Naive thymus-derived CD4-positive, alpha-beta T cell (primary cell): ENCODE measurements around the gene NFIC. TPM values are rescaled to one million over a fixed set of nuclear protein-coding genes. Genes with fewer than 3 reads are reported as not detected.
"Not testable (repeated sequence)": the region's sequence is repeated elsewhere in the genome, so short reads cannot be mapped to it uniquely, and the experiment has no call there.

ENCODE experiments used
- ATAC-seq: fragments of 150-1000 bp; cut with Tn5 transposase; 2 replicates; pipeline ENCODE4 v1.10.0; 2021; ENCODE audit warnings: mild to moderate bottlenecking, moderate library complexity
- CTCF ChIA-PET: fragments of 350-600 bp; sonication (Branson Sonifier 250); formaldehyde crosslinking; loops from one replicate; lab custom pipeline; 2021; ENCODE audit warnings: antibody characterized with exemption; lab: Charles Lee
- POLR2A ChIA-PET: fragments of 350-600 bp; sonication (Branson Sonifier 250); formaldehyde crosslinking; loops from one replicate; lab custom pipeline; 2021; ENCODE audit warnings: antibody characterized with exemption, inconsistent platforms; lab: Charles Lee
- DNase-seq, 9 donors: peaks; one replicate each; pipeline versions ENCODE4 v3.0.0 to v3.0.0-alpha.2; 2020 to 2022; ENCODE audit warnings: mixed read lengths in 1 of 9
- H3K27ac ChIP-seq: one replicate; pipeline ENCODE4 v1.7.0; 2013; ENCODE audit warnings: mild to moderate bottlenecking, low read depth, low read length, moderate library complexity
- H3K27me3 ChIP-seq, 2 donors: one replicate each; pipeline ENCODE4 v1.7.0; 2013; ENCODE audit warnings: low read length in 2 of 2, mild to moderate bottlenecking in 2 of 2, moderate library complexity in 2 of 2; ENCODE audit not compliant: control insufficient read depth in 2 of 2, insufficient read depth in 2 of 2
- H3K36me3 ChIP-seq, 3 experiments: 1 replicate in 2 of 3; 2 replicates in 1 of 3; pipeline ENCODE4 v1.7.0; 2013; ENCODE audit warnings: low read length in 3 of 3, mild to moderate bottlenecking in 3 of 3, moderate library complexity in 1 of 3; ENCODE audit not compliant: insufficient read depth in 3 of 3, control insufficient read depth in 2 of 3
- H3K4me1 ChIP-seq, 2 donors: one replicate each; pipeline ENCODE4 v1.7.0; 2013; ENCODE audit warnings: low read length in 2 of 2, mild to moderate bottlenecking in 2 of 2, moderate library complexity in 1 of 2; ENCODE audit not compliant: control insufficient read depth in 2 of 2, insufficient read depth in 2 of 2
- H3K4me3 ChIP-seq: 2 replicates; pipeline ENCODE4 v1.7.0; 2013; ENCODE audit warnings: mild to moderate bottlenecking, low read length
- H3K9me3 ChIP-seq, 3 experiments: 1 replicate in 2 of 3; 2 replicates in 1 of 3; pipeline ENCODE4 v1.7.0; 2013; ENCODE audit warnings: low read length in 3 of 3; ENCODE audit not compliant: control insufficient read depth in 2 of 3
- H3K27ac Mint-ChIP-seq, 9 donors: one replicate each; pipeline ENCODE4 v1.8.0; 2020 to 2022; ENCODE audit warnings: mixed read lengths in 9 of 9, mild to moderate bottlenecking in 8 of 9, moderate library complexity in 5 of 9, inconsistent platforms in 2 of 9
- H3K27me3 Mint-ChIP-seq, 5 donors: one replicate each; pipeline ENCODE4 v1.8.0; 2021 to 2022; ENCODE audit warnings: mixed read lengths in 5 of 5, mild to moderate bottlenecking in 1 of 5
- H3K36me3 Mint-ChIP-seq, 5 donors: one replicate each; pipeline ENCODE4 v1.8.0; 2020 to 2022; ENCODE audit warnings: mixed read lengths in 5 of 5, mild to moderate bottlenecking in 3 of 5, inconsistent platforms in 1 of 5
- H3K4me1 Mint-ChIP-seq, 7 donors: one replicate each; pipeline ENCODE4 v1.8.0; 2020 to 2022; ENCODE audit warnings: mixed read lengths in 7 of 7, mild to moderate bottlenecking in 3 of 7, inconsistent platforms in 1 of 7
- H3K4me3 Mint-ChIP-seq, 10 donors: one replicate each; pipeline ENCODE4 v1.8.0; 2020 to 2022; ENCODE audit warnings: mild to moderate bottlenecking in 10 of 10, mixed read lengths in 10 of 10, moderate library complexity in 6 of 10, inconsistent platforms in 2 of 10
- H3K9me3 Mint-ChIP-seq, 11 donors: one replicate each; pipeline ENCODE4 v1.8.0; 2020 to 2022; ENCODE audit warnings: mixed read lengths in 11 of 11, mild to moderate bottlenecking in 4 of 11, inconsistent platforms in 1 of 11, moderate library complexity in 1 of 11
- intact Hi-C, 2 donors: fragments of 100-400 bp; cut with micrococcal nuclease; formaldehyde crosslinking; loops; one replicate each; pipeline ENCODE4 v1.15.1; 2023
- polyA plus RNA-seq, 2 donors: library from polyadenylated mRNA; unstranded; fragments of 300-500 nt; fragmentation: Illumina TruSeq; gene quantifications; one replicate each; pipeline ENCODE4 v1.2.3, GENCODE V29; 2021
- total RNA-seq, 6 experiments: library from RNA in 5 of 6; stranded (reverse) in 5 of 6; gene quantifications; 1 replicate in 5 of 6; 2 replicates in 1 of 6; pipeline ENCODE4 v1.2.3 and lab custom pipeline; 2021 to 2026

Gene NFIC
- total and polyA plus RNA-seq, 7 experiments from 2014 or later, result 12.2 to 35.2 (median 31.1) TPM

DNA sequence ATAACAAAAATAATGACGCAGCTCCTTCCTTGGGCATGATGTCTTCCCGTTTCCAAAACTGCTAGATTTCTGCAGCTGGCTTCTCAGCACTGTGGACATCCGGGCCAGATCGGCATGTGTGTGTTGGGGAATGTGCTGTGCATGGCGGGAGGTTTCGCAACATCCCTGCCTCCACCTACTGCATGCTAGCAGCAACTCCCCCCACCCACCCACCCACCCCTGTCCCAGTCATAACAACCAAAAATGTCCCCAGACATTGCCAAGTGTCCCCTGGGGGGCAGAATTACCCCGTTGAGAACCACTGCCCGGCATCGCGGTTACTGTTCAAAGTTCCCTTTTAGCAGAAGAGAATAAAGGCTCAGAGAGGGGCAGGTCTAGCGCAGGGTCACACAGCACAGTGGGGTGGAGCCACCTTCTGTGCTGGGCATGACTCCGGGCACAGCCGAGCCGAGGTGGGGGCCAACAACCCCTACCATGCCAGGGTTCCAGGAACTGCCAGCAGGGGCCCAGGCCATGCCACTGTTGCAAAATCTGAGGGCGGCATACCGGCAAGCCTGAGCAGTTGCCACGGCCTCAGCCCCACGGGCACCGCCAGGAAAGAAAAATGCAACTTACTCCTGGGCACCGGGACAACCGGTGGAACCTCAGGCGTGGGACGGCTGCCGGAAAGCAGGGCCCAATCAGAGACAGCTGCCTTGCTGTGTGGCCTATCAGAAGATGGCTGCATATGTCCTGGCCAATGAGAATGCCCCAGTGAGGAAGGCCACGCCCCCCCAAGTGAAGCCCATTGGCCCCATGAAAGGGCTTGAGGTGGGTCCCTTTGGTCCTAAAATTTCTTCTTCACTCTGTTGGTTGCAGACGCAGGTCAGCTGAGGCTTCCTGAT is 22.5 kb upstream of the NFIC start:
- H3K36me3 Mint-ChIP-seq, result no peaks in the 10 kb centered on the region
- DNase-seq (peak in 5 of 9 donors; percentile 27 to 56 (median 44)), ATAC-seq (peak; percentile 94)
- intact Hi-C loops, result no loop called here
- H3K4me3 Mint-ChIP-seq, result peak overlapping the region in 6 of 10 donors; percentile 38 to 77 (median 51)
- no peaks in the 10 kb centered on the region for H3K9me3 ChIP-seq
- POLR2A ChIA-PET, result no interaction called here
- H3K27ac ChIP-seq, result no peak overlapping the region
- H3K36me3 ChIP-seq, result no peaks in the 10 kb centered on the region
- peak overlapping the region in 6 of 9 donors; percentile 17 to 81 (median 42) for H3K27ac Mint-ChIP-seq
- H3K27me3 ChIP-seq, result no peaks in the 10 kb centered on the region
- CTCF ChIA-PET, result interaction anchor here (1.6 kb wide), 1 partner anchor 86 kb away, joined by 6 read pairs; no protein-coding TSS in a partner anchor
- H3K9me3 Mint-ChIP-seq, result no peaks in the 10 kb centered on the region
- H3K4me1 ChIP-seq, result peaks cover 2% of the 10 kb centered on the region in 2 donors
- no peaks in the 10 kb centered on the region for H3K27me3 Mint-ChIP-seq
- H3K4me3 ChIP-seq, result peak overlapping the region; percentile 41
- peaks cover 0 to 10% (median 2%) of the 10 kb centered on the region in 7 donors for H3K4me1 Mint-ChIP-seq

DNA sequence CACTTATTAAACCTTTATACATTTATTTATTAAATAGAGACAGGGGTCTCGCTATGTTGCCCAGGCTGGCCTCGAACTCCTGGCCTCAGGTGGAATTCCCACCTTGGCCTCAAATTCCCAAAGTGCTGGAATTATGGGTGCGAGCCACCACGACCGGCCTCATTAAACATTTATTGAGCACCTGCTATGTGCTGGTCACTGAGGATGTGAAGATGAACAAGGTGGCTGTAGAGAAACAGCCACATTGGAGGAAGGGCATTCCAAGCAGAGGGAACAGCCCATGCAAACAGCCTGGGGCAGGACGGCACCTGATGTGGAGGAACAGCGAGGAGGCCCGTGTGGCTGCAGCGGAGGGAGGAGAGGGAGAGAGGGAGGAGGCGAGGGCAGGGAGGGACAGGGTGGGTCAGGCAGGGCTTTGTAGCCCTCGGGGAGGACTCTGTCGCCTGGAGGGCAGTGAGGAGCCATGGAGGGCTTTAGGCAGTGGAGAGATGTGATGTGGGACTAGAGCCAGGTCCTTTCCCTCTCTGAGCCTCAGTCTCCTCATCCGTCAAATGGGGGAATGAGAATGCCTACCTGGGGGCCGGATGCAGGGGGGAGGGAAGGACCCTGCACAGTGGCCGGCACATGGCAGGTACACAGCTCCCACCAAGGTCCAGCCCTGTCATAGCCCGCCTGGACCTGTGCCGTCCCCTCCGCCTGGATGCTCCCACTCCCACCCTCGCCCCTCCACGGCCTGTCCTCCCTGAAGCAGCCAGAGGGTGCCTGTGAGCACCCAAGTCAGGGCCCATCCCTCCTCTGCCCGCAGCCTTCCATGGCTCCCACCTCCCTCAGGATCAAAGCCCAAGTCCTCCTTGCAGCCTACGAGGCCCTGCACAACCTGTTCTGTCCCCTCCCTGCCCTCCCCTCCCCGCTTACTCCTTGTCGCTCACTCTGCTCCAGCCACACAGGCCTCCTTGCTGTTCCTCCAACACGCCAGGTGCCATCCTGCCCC is 21.5 kb upstream of the NFIC start:
- H3K4me3 Mint-ChIP-seq, result peak overlapping the region in 1 of 10 donors; percentile 38
- no peaks in the 10 kb centered on the region for H3K36me3 Mint-ChIP-seq
- no peaks in the 10 kb centered on the region for H3K9me3 Mint-ChIP-seq
- Histone ChIP-seq H3K36me3 (no peaks in the 10 kb centered on the region), H3K4me3 (no peak overlapping the region), H3K27ac (no peak overlapping the region), H3K9me3 (no peaks in the 10 kb centered on the region), H3K27me3 (no peaks in the 10 kb centered on the region), H3K4me1 (no peaks in the 10 kb centered on the region)
- ChIA-PET CTCF (no interaction called here), POLR2A (no interaction called here)
- ATAC-seq (no peak), DNase-seq (no peak)
- H3K27ac Mint-ChIP-seq, result peak overlapping the region in 1 of 9 donors; percentile 81
- no peaks in the 10 kb centered on the region for H3K27me3 Mint-ChIP-seq
- intact Hi-C loops, result no loop called here
- peaks cover 0 to 7% (median 1%) of the 10 kb centered on the region in 7 donors for H3K4me1 Mint-ChIP-seq

DNA sequence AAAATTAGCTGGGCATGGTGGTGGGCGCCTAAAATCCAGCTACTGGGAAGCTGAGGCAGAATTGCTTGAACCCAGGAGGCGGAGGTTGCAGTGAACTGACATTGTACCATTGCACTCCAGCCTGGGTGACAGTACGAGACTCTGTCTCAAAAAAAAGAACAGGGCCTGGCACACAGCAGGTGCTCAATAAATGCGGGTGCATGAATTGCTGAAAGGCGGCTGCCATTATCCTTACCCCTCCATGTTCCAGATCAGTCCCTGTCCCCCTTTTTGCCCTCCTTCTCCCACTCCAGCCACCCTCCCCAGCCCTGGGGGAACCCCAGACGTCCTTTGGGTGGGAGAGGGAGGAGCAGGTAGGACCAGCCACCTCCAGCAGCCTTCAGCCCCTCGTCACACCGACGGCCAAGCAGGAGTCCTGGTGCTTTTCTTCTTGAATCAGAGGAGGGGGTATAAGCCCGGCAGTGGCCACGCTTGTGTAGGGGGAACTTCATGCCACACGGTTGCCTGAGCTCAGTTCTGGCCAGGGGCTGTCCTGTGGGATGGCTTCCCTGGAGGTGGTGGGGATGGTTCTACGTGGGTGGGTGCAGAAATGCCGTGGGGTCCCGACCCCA is 20.4 kb upstream of the NFIC start:
- CTCF ChIA-PET, result no interaction called here
- Histone ChIP-seq H3K4me1 (no peaks in the 10 kb centered on the region), H3K27me3 (no peaks in the 10 kb centered on the region), H3K4me3 (no peak overlapping the region), H3K9me3 (no peaks in the 10 kb centered on the region), H3K36me3 (no peaks in the 10 kb centered on the region), H3K27ac (no peak overlapping the region)
- ATAC-seq (no peak), DNase-seq (no peak)
- Mint-ChIP-seq H3K27me3 (no peaks in the 10 kb centered on the region), H3K4me1 (peaks cover 0 to 4% (median 0%) of the 10 kb centered on the region in 7 donors), H3K4me3 (no peak overlapping the region), H3K9me3 (no peaks in the 10 kb centered on the region), H3K36me3 (no peaks in the 10 kb centered on the region), H3K27ac (no peak overlapping the region)
- POLR2A ChIA-PET, result no interaction called here
- intact Hi-C loops, result no loop called here

- no peak for DNase-seq
- Histone ChIP-seq H3K27me3 (no peaks in the 10 kb centered on the region), H3K4me1 (no peaks in the 10 kb centered on the region), H3K36me3 (no peaks in the 10 kb centered on the region), H3K4me3 (no peak overlapping the region), H3K9me3 (no peaks in the 10 kb centered on the region), H3K27ac (no peak overlapping the region)
- no peaks in the 10 kb centered on the region for H3K36me3 Mint-ChIP-seq
- intact Hi-C loops, result no loop called here
- no peaks in the 10 kb centered on the region for H3K9me3 Mint-ChIP-seq
- peaks cover 0 to 2% (median 0%) of the 10 kb centered on the region in 5 donors for H3K27me3 Mint-ChIP-seq
- ATAC-seq, result no peak
- ChIA-PET CTCF (no interaction called here), POLR2A (no interaction called here)
- peak overlapping the region in 1 of 9 donors; percentile 33 for H3K27ac Mint-ChIP-seq
- H3K4me1 Mint-ChIP-seq, result peaks cover 0 to 4% (median 0%) of the 10 kb centered on the region in 7 donors
- H3K4me3 Mint-ChIP-seq, result no peak overlapping the region
Observed at GRCh38 chr19:3346677-3347353, 19.6 kb upstream of the NFIC start.

DNA sequence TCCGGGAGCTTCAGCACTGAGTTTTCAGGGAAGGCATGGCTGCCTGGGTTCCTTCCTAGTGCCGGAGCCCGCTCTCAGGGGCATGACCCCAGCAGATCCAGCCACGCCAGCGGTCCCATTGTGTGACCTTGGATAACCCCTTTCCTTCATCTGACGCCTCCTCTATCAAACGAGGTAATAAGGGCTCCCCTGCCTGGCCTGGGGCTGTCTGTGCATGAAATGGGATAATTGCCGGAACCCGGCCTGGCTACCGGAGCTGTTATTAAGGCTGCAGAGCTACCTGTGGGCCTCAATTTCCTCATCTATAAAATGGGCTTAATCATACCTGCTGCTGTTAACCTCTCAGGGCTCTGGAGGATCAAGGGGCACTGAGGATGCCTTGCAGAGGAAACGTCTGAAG is 18.3 kb upstream of the NFIC start:
- no peak for DNase-seq
- Mint-ChIP-seq H3K36me3 (no peaks in the 10 kb centered on the region), H3K27me3 (peaks cover 0 to 2% (median 0%) of the 10 kb centered on the region in 5 donors), H3K4me1 (peaks cover 0 to 4% (median 0%) of the 10 kb centered on the region in 7 donors), H3K9me3 (peaks cover 0 to 2% (median 0%) of the 10 kb centered on the region in 11 donors), H3K4me3 (no peak overlapping the region), H3K27ac (no peak overlapping the region)
- Histone ChIP-seq H3K9me3 (no peaks in the 10 kb centered on the region), H3K27me3 (no peaks in the 10 kb centered on the region), H3K4me3 (no peak overlapping the region), H3K27ac (no peak overlapping the region), H3K36me3 (no peaks in the 10 kb centered on the region), H3K4me1 (no peaks in the 10 kb centered on the region)
- intact Hi-C loops, result no loop called here
- POLR2A ChIA-PET, result no interaction called here
- ATAC-seq, result no peak
- CTCF ChIA-PET, result interaction anchor here (1.2 kb wide), 1 partner anchor 81 kb away, joined by 5 read pairs; no protein-coding TSS in a partner anchor

- H3K4me1 Mint-ChIP-seq, H3K9me3 ChIP-seq, H3K27me3 Mint-ChIP-seq, H3K9me3 Mint-ChIP-seq, H3K4me1 ChIP-seq, intact Hi-C loops, ATAC-seq, H3K4me3 ChIP-seq, H3K4me3 Mint-ChIP-seq, H3K27ac ChIP-seq, H3K27me3 ChIP-seq, DNase-seq, H3K36me3 Mint-ChIP-seq, H3K27ac Mint-ChIP-seq, H3K36me3 ChIP-seq, POLR2A ChIA-PET: not testable (repeated sequence)
- CTCF ChIA-PET, result interaction anchor here (1.2 kb wide), 1 partner anchor 81 kb away, joined by 5 read pairs; no protein-coding TSS in a partner anchor
Observed at GRCh38 chr19:3348469-3348868, 17.9 kb upstream of the NFIC start.
